NCI-H2171 treated with DMSO at 0.1 percent for 48 hours (cell line): ENCODE data around the gene SMAD7.
"Not testable (repeated sequence)": the region's sequence is repeated elsewhere in the genome, so short reads cannot be mapped to it uniquely, and the experiment has no call there.

Experiments
- DNase-seq: peaks from one replicate; lab custom pipeline; 2025; lab: John Stamatoyannopoulos, UW

SMAD7 gene

GRCh38 chr18:48877941-48878340, 72.8 kb downstream of the SMAD7 start:
- no peak for DNase-seq

- DNase-seq: no peak
These were observed 74.2 kb downstream of the SMAD7 start for GRCh38 chr18:48876590-48876989.

GRCh38 chr18:48875942-48876511, 74.7 kb downstream of the SMAD7 start:
- no peak for DNase-seq

- DNase-seq: no peak
These were observed 75.3 kb downstream of the SMAD7 start for GRCh38 chr18:48875314-48875941.

GRCh38 chr18:48874701-48875162, 76.0 kb downstream of the SMAD7 start:
- no peak for DNase-seq

GRCh38 chr18:48874233-48874632, 76.5 kb downstream of the SMAD7 start:
- no peak for DNase-seq

GRCh38 chr18:48872234-48873145, 78.3 kb downstream of the SMAD7 start:
- peak; percentile 29 for DNase-seq

GRCh38 chr18:48871391-48872166, 79.2 kb downstream of the SMAD7 start:
- no peak for DNase-seq

- DNase-seq: not testable (repeated sequence)
These were observed 79.8 kb downstream of the SMAD7 start for GRCh38 chr18:48870926-48871325.
